Activated T-cell treated with anti-CD3 and anti-CD28 coated beads for 24 hours (primary cell): ENCODE measurements around the gene KLF5.
"Not testable (repeated sequence)": the region's sequence is repeated elsewhere in the genome, so short reads cannot be mapped to it uniquely, and the experiment has no call there.

ENCODE experiments used
- DNase-seq: peaks from one replicate; pipeline ENCODE4 v3.0.0-alpha.2; 2020; ENCODE audit warnings: low read depth

The KLF5 gene

GRCh38 chr13:73058736-73059459 lies at the start of gene KLF5:
TSS of gene KLF5 (plus strand) at chr13:73059005. CDS start at chr13:73059328, 323 bp downstream.
- DNase-seq = peak; percentile 92

- DNase-seq = no peak
These were observed 47.1 kb upstream of the KLF5 start for GRCh38 chr13:73011751-73012150.

- DNase-seq = no peak
These were observed 43.0 kb upstream of the KLF5 start for GRCh38 chr13:73015805-73016204.

- DNase-seq = no peak
These were observed 40.5 kb upstream of the KLF5 start for GRCh38 chr13:73018336-73018735.

GRCh38 chr13:73025217-73026012 lies 33.4 kb upstream of the KLF5 start:
- no peak for DNase-seq

GRCh38 chr13:73034901-73035300 lies 23.9 kb upstream of the KLF5 start:
- no peak for DNase-seq

- no peak for DNase-seq
These were observed 23.1 kb upstream of the KLF5 start for GRCh38 chr13:73035660-73036059.

- no peak for DNase-seq
These were observed 22.2 kb upstream of the KLF5 start for GRCh38 chr13:73036566-73036965.

- no peak for DNase-seq
These were observed 20.7 kb upstream of the KLF5 start for GRCh38 chr13:73038064-73038463.

GRCh38 chr13:73039201-73040108 lies 19.4 kb upstream of the KLF5 start:
- DNase-seq = no peak

- DNase-seq = no peak
These were observed 18.3 kb upstream of the KLF5 start for GRCh38 chr13:73040484-73040883.

- no peak for DNase-seq
These were observed 17.7 kb upstream of the KLF5 start for GRCh38 chr13:73040968-73041596.

GRCh38 chr13:73045031-73045430 lies 13.8 kb upstream of the KLF5 start:
- DNase-seq = no peak

GRCh38 chr13:73048615-73049014 lies 10.2 kb upstream of the KLF5 start:
- not testable (repeated sequence) for DNase-seq

- no peak for DNase-seq
These were observed 4.1 kb upstream of the KLF5 start for GRCh38 chr13:73054712-73055111.

- DNase-seq = no peak
These were observed 2.8 kb upstream of the KLF5 start for GRCh38 chr13:73055813-73056564.

- DNase-seq = no peak
These were observed 2.2 kb upstream of the KLF5 start for GRCh38 chr13:73056565-73056962.

GRCh38 chr13:73057284-73058063 lies 1.3 kb upstream of the KLF5 start:
- no peak for DNase-seq

- DNase-seq = no peak
These were observed 816 bp upstream of the KLF5 start for GRCh38 chr13:73058064-73058313.

GRCh38 chr13:73058432-73058735 lies 421 bp upstream of the KLF5 start:
- DNase-seq = no peak
